Keratinocyte (primary cell): ENCODE results near the gene ZFPM1. TPM values are rescaled to one million over a fixed set of nuclear protein-coding genes. Genes with fewer than 3 reads are reported as not detected.

Source experiments
- DNase-seq: peaks from one replicate; pipeline ENCODE4 v3.0.0-alpha.2; 2011; ENCODE audit warnings: low read depth, missing footprints, low spot score
- FAIRE-seq: peaks from 2 replicates; lab custom pipeline; 2011; peaks lifted over from hg19 to GRCh38; lab: Jason Lieb, UNC
- H2AFZ ChIP-seq: 2 replicates; pipeline ENCODE4 v1.6.0; 2012; ENCODE audit warnings: low read length, control low read depth, inconsistent platforms; ENCODE audit not compliant: control insufficient read depth
- H3K27ac ChIP-seq: 2 replicates; pipeline ENCODE4 v1.5.1; 2011; ENCODE audit warnings: low read length; ENCODE audit not compliant: control insufficient read depth, insufficient read depth
- H3K27me3 ChIP-seq: 3 replicates; pipeline ENCODE4 v1.6.0; 2011; ENCODE audit warnings: low read length; ENCODE audit not compliant: control insufficient read depth, insufficient read depth; ENCODE audit errors: extremely low read depth
- H3K36me3 ChIP-seq, 2 experiments: 2 replicates in 1 of 2; 3 replicates in 1 of 2; pipeline ENCODE4 v1.5.1; 2011; ENCODE audit warnings: low read length in 2 of 2, mild to moderate bottlenecking in 1 of 2; ENCODE audit not compliant: control insufficient read depth in 2 of 2, insufficient read depth in 2 of 2; ENCODE audit errors: extremely low read depth in 1 of 2
- H3K4me1 ChIP-seq: 3 replicates; pipeline ENCODE4 v1.5.1; 2011; ENCODE audit warnings: low read length; ENCODE audit not compliant: control insufficient read depth, insufficient read depth; ENCODE audit errors: extremely low read depth
- H3K4me2 ChIP-seq: 3 replicates; pipeline ENCODE4 v1.6.0; 2011; ENCODE audit warnings: low read depth, low read length; ENCODE audit not compliant: control insufficient read depth, insufficient read depth; ENCODE audit errors: extremely low read depth
- H3K4me3 ChIP-seq, 3 experiments: fragments of 200-600 bp in 1 of 3; sonication (generic) in 1 of 3; 2 replicates in 2 of 3; 3 replicates in 1 of 3; pipeline ENCODE4 v1.5.1; 2011 to 2016; ENCODE audit warnings: low read length in 3 of 3, mild to moderate bottlenecking in 3 of 3, control low read depth in 2 of 3, inconsistent platforms in 1 of 3, low read depth in 1 of 3, mixed read lengths in 1 of 3, mixed run types in 1 of 3, moderate library complexity in 1 of 3; ENCODE audit not compliant: control insufficient read depth in 2 of 3, insufficient read depth in 2 of 3; ENCODE audit errors: extremely low read depth in 1 of 3
- H3K79me2 ChIP-seq: 2 replicates; pipeline ENCODE4 v1.6.0; 2012; ENCODE audit warnings: low read length; ENCODE audit not compliant: control insufficient read depth, insufficient read depth
- H3K9ac ChIP-seq: 3 replicates; pipeline ENCODE4 v1.6.0; 2011; ENCODE audit warnings: low read length; ENCODE audit not compliant: control insufficient read depth, insufficient read depth; ENCODE audit errors: extremely low read depth
- H3K9me1 ChIP-seq: 3 replicates; pipeline ENCODE4 v1.6.0; 2011; ENCODE audit warnings: low read length; ENCODE audit not compliant: control insufficient read depth, insufficient read depth; ENCODE audit errors: extremely low read depth
- H3K9me3 ChIP-seq: 2 replicates; pipeline ENCODE4 v1.5.1; 2012; ENCODE audit warnings: low read depth, low read length; ENCODE audit not compliant: control insufficient read depth
- H4K20me1 ChIP-seq: 3 replicates; pipeline ENCODE4 v1.6.0; 2011; ENCODE audit warnings: low read length; ENCODE audit not compliant: control insufficient read depth, insufficient read depth; ENCODE audit errors: extremely low read depth
- CTCF ChIP-seq, 3 experiments: IDR thresholded peaks in 1 of 3; conservative IDR thresholded peaks in 1 of 3; optimal IDR thresholded peaks in 1 of 3; 2 replicates in 2 of 3; 3 replicates in 1 of 3; pipeline versions ENCODE3 to v1.5.1; 2011; ENCODE audit warnings: low read length in 3 of 3, mild to moderate bottlenecking in 3 of 3, moderate library complexity in 2 of 3, control low read depth in 1 of 3, inconsistent platforms in 1 of 3; ENCODE audit not compliant: insufficient read depth in 2 of 3; ENCODE audit errors: extremely low read depth in 1 of 3
- EZH2 ChIP-seq: IDR thresholded peaks from one replicate; pipeline ENCODE4 v1.6.1; 2012; ENCODE audit warnings: inconsistent platforms, mild to moderate bottlenecking, low read length, moderate library complexity
- dilution Hi-C: fragments of 300-500 bp; cut with MboI; formaldehyde crosslinking; loops from one replicate; pipeline ENCODE4 v1.7.0; 2020; ENCODE audit warnings: low sequenced_read_pairs; ENCODE audit not compliant: extremely low pct_ligation_motif_present
- polyA plus RNA-seq, 5 experiments: library from polyadenylated mRNA; depleted of rRNA in 3 of 5; stranded (reverse) in 3 of 5; stranded (forward) in 1 of 5; unstranded in 1 of 5; fragments of >200 nt; gene quantifications; 1 replicate in 1 of 5; 2 replicates in 3 of 5; 3 replicates in 1 of 5; pipeline versions ENCODE4 v1.2.1 to v1.2.3, GENCODE V29; 2011 to 2012; ENCODE audit warnings: missing spikeins in 2 of 5, low read depth in 1 of 5, low replicate concordance in 1 of 5

The ZFPM1 gene
- polyA plus RNA-seq, 1 donor (not counting 4 experiments of a cell fraction or from before 2014, with no cell fraction given): 0.42 TPM

- Histone ChIP-seq H3K36me3 (peaks cover 0 to 2% of the 10 kb centered on the region in 2 experiments), H3K4me1 (no peaks in the 10 kb centered on the region), H4K20me1 (no peaks in the 10 kb centered on the region), H3K9me1 (no peaks in the 10 kb centered on the region), H3K4me2 (no peak overlapping the region), H3K79me2 (no peaks in the 10 kb centered on the region), H3K9me3 (no peaks in the 10 kb centered on the region), H2AFZ (no peak overlapping the region), H3K9ac (no peak overlapping the region), H3K27ac (no peak overlapping the region), H3K4me3 (no peak overlapping the region), H3K27me3 (no peaks in the 10 kb centered on the region)
- dilution Hi-C loops: no loop called here
- TF ChIP-seq EZH2 (no peak), CTCF (optimal IDR thresholded peaks at IDR 0.05 in 1 of 3, IDR thresholded peaks at IDR 0.05 in 1 of 3, conservative IDR thresholded peaks at IDR 0.05 in 1 of 3; ENCODE audit: extremely low read depth in 1 of 3, insufficient read depth in 2 of 3, low read length in 3 of 3) (no peak)
- DNase-seq (no peak), FAIRE-seq (no peak)
These were observed 71.3 kb downstream of the ZFPM1 start for GRCh38 chr16:88524274-88524972.

- Histone ChIP-seq H2AFZ (no peak overlapping the region), H3K36me3 (peaks cover 0 to 4% of the 10 kb centered on the region in 2 experiments), H3K9me1 (no peaks in the 10 kb centered on the region), H3K4me1 (no peaks in the 10 kb centered on the region), H3K27me3 (no peaks in the 10 kb centered on the region), H3K27ac (no peak overlapping the region), H3K4me3 (no peak overlapping the region), H3K9me3 (no peaks in the 10 kb centered on the region), H3K79me2 (no peaks in the 10 kb centered on the region), H3K4me2 (no peak overlapping the region), H4K20me1 (no peaks in the 10 kb centered on the region), H3K9ac (no peak overlapping the region)
- DNase-seq (no peak), FAIRE-seq (no peak)
- dilution Hi-C loops: no loop called here
- TF ChIP-seq EZH2 (no peak), CTCF (optimal IDR thresholded peaks at IDR 0.05 in 1 of 3, IDR thresholded peaks at IDR 0.05 in 1 of 3, conservative IDR thresholded peaks at IDR 0.05 in 1 of 3; ENCODE audit: extremely low read depth in 1 of 3, insufficient read depth in 2 of 3, low read length in 3 of 3) (no peak)
These were observed 72.0 kb downstream of the ZFPM1 start for GRCh38 chr16:88524973-88525662.
